Heart right ventricle (tissue), 16 donors: Measurements from ENCODE around the gene GPR107. TPM values are rescaled to one million over a fixed set of nuclear protein-coding genes. Genes with fewer than 3 reads are reported as not detected.
"Not testable (repeated sequence)": the region's sequence is repeated elsewhere in the genome, so short reads cannot be mapped to it uniquely, and the experiment has no call there.

Experiments used
- ATAC-seq, 8 donors: fragments of 200-7000 bp; cut with Tn5 transposase; one replicate each; pipeline ENCODE4 v1.9.1; 2020; ENCODE audit warnings: mild to moderate bottlenecking in 8 of 8, moderate library complexity in 8 of 8, moderate number of reproducible peaks in 1 of 8
- DNase-seq, 2 donors: peaks; one replicate each; pipeline ENCODE4 v3.0.0-alpha.2; 2020
- H3K27ac ChIP-seq, 10 donors: fragments of 200-600 bp; sonication (generic) in 2 of 10; one replicate each; pipeline versions ENCODE4 v1.5.0 to v1.8.0; 2020 to 2022; ENCODE audit warnings: mild to moderate bottlenecking in 3 of 10
- H3K27me3 ChIP-seq, 7 donors: fragments of 200-600 bp; one replicate each; pipeline ENCODE4 v1.8.0; 2021 to 2022; ENCODE audit warnings: mild to moderate bottlenecking in 2 of 7
- H3K36me3 ChIP-seq, 9 donors: fragments of 200-600 bp; sonication (generic) in 1 of 9; one replicate each; pipeline versions ENCODE4 v1.5.0 to v1.8.0; 2020 to 2022; ENCODE audit warnings: mild to moderate bottlenecking in 2 of 9
- H3K4me1 ChIP-seq, 9 donors: fragments of 200-600 bp; sonication (generic) in 1 of 9; one replicate each; pipeline versions ENCODE4 v1.5.0 to v1.8.0; 2020 to 2022; ENCODE audit warnings: mild to moderate bottlenecking in 4 of 9
- H3K4me3 ChIP-seq, 10 donors: fragments of 200-600 bp; sonication (generic) in 2 of 10; one replicate each; pipeline versions ENCODE4 v1.5.0 to v1.8.0; 2020 to 2022; ENCODE audit warnings: mild to moderate bottlenecking in 7 of 10, moderate library complexity in 2 of 10
- H3K9me3 ChIP-seq, 11 donors: fragments of 200-600 bp in 10 of 11; sonication (generic) in 2 of 11; one replicate each; pipeline versions ENCODE4 v1.5.0 to v1.8.0; 2013 to 2022; ENCODE audit warnings: mild to moderate bottlenecking in 2 of 11, control low read depth in 1 of 11, moderate library complexity in 1 of 11
- WGBS, 2 donors: extraction: QIAGEN DNeasy Blood & Tissue Kit; methylation state at CpG; one replicate each; pipeline ENCODE4 v1.1.7; 2013; ENCODE audit warnings: inconsistent platforms in 1 of 2; 5-methylcytosine and 5-hydroxymethylcytosine counted together
- intact Hi-C, 10 donors: fragments of 100-400 bp; cut with DNase I; formaldehyde crosslinking; loops; one replicate each; pipeline versions ENCODE4 v1.11.1 to v1.14.2; 2022
- long read RNA-seq, 3 donors: library from polyadenylated mRNA; unstranded; transcript quantifications; one replicate each; pipeline ENCODE4 v2.0.0, GENCODE V29; 2020 to 2021
- polyA plus RNA-seq, 2 donors: library from polyadenylated mRNA; stranded (reverse); fragments of 200-250 nt; gene quantifications; one replicate each; pipeline ENCODE4 v1.2.3, GENCODE V29; 2013
- total RNA-seq, 10 donors: library from RNA; stranded (reverse); fragmentation: NEBNext Ultra II Directional in 3 of 10; extraction: Animal tissue kit (Norgen Biotek cat#: 25700) in 3 of 10; gene quantifications; one replicate each; pipeline versions ENCODE4 v1.2.1 to v1.2.4, GENCODE V29; 2021 to 2023
- TF ChIP-seq, protein P1 (sequence below), 9 donors: fragments of 200-600 bp; sonication (generic) in 2 of 9; IDR thresholded peaks; one replicate each; pipeline versions ENCODE4 v1.5.0 to v1.8.0; 2021 to 2022; ENCODE audit warnings: antibody characterized with exemption in 9 of 9, mild to moderate bottlenecking in 5 of 9, moderate library complexity in 1 of 9
- donor health status: Arrhythmogenic right ventricular cardiomyopathy.
- donor health status: ischemic (EF 13 %, LVEDD 7.1; RV severe dilation, severe dysfunction).
- donor health status: healthy with polysubstance abuse.
- donor health status: DM: no; HTN: yes; CAD: no.
- donor health status: DM: no; HTN: no; CAD: no.
- donor health status: ischemic (EF 25% LVEDD 6.9; RV normal size, moderate dysfunction).
- donor health status: ischemic (EF 25% LVEDD 5.7; RV mildly dilated, moderate dysfunction).
- donor health status: healthy.
- donor health status: DM: yes; HTN: yes; CAD: no.
- donor health status: Ischemic cardiomyopathy.
- donor health status: ischemic (EF 35%, LVEDD 5.7; RV mildly dilated, moderate dysfunction).
- donor health status: nonischemic (EF 11% LVEDD 7.7; RV severe dilation, severe dysfunction).
- donor health status: DM: yes; HTN: yes; CAD: no.
- donor health status: PGD.
- donor health status: ischemic (EF 29% LVEDD 5.4; RV normal size, mild dysfunction).
- donor health status: nonischemic (EF 23%, LVEDD 6.1; RV moderate dilation, normal function).

The GPR107 gene
- 10 to 100 TPM; 19.9 to 35.6 (median 24.2) TPM for total RNA-seq
- 10 to 100 TPM in 1 of 2 donors, 1 to 10 TPM in 1; 6.7 to 12.2 TPM for polyA plus RNA-seq
- long read RNA-seq, donor 1, full-length matches to known transcripts, result 1 of 13 reads
- long read RNA-seq, donor 1, partial matches to known transcripts, result 7 of 13 reads
- long read RNA-seq, donor 1, other reads (novel, unspliced or antisense), result 5 of 13 reads
- long read RNA-seq, donor 2, partial matches to known transcripts, result 2 of 11 reads
- long read RNA-seq, donor 2, other reads (novel, unspliced or antisense), result 9 of 11 reads
- long read RNA-seq, donor 3, full-length matches to known transcripts, result 4 of 13 reads
- long read RNA-seq, donor 3, partial matches to known transcripts, result 3 of 13 reads
- long read RNA-seq, donor 3, other reads (novel, unspliced or antisense), result 6 of 13 reads

DNA sequence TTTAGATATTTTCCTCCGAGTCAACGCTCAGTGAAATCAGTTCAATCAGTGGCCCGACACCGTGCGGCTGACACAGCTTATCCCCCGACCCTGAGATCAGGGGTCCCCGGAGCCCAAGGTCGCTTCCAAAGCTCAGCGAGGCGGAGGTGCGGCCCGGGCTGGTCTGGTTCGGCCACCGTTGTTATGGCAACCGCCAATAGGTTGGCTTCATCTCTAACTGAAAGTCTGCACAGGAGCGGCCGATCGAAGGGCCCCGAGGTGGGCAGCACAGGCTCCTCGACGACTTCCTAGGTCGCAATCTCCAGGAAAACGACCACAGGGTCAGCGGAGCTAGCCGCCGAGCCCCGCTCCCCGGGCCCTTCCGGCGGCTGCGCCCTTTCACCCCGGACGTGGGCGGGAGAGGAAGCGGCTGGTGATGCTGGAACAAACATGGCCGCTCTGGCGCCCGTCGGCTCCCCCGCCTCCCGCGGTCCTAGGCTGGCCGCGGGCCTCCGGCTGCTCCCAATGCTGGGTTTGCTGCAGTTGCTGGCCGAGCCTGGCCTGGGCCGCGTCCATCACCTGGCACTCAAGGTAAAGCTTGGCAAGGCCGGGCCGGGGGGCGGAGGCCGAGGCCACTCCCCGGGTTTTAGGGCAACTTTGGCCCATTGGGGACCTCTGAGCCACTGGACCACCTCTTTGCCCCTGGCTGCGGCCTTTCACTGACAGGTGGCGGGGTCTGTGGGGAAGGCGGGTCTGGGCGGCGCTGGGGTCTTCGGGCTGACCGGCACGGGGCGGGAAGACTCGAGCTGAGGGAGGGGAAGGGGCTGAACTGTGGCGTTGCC is at the start of gene GPR107:
Gene GPR107 (plus strand): TSS at position 403 of the 821 bp plus-strand sequence. CDS start 27 bp downstream, at position 430.
- peak; percentile 83 for DNase-seq
- no peaks in the 10 kb centered on the region for H3K9me3 ChIP-seq
- TF ChIP-seq, protein P1, sequence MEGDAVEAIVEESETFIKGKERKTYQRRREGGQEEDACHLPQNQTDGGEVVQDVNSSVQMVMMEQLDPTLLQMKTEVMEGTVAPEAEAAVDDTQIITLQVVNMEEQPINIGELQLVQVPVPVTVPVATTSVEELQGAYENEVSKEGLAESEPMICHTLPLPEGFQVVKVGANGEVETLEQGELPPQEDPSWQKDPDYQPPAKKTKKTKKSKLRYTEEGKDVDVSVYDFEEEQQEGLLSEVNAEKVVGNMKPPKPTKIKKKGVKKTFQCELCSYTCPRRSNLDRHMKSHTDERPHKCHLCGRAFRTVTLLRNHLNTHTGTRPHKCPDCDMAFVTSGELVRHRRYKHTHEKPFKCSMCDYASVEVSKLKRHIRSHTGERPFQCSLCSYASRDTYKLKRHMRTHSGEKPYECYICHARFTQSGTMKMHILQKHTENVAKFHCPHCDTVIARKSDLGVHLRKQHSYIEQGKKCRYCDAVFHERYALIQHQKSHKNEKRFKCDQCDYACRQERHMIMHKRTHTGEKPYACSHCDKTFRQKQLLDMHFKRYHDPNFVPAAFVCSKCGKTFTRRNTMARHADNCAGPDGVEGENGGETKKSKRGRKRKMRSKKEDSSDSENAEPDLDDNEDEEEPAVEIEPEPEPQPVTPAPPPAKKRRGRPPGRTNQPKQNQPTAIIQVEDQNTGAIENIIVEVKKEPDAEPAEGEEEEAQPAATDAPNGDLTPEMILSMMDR (IDR thresholded peaks at IDR 0.05), result no peak
- peaks cover 6 to 42% (median 30%) of the 10 kb centered on the region in 9 donors for H3K4me1 ChIP-seq
- H3K36me3 ChIP-seq, result peaks cover 0 to 15% (median 0%) of the 10 kb centered on the region in 9 donors
- peak; percentile 97 to 99 (median 98) for ATAC-seq
- 0 to 1% methylated on average over 60 to 64 of the region's 64 CpGs for WGBS, 2 donors
- peak within 1 kb of the TSS; percentile 64 to 100 (median 96) for H3K4me3 ChIP-seq
- peak within 1 kb of the TSS; percentile 53 to 99 (median 86) for H3K27ac ChIP-seq
- H3K27me3 ChIP-seq, result no peaks in the 10 kb centered on the region
- intact Hi-C loops, result loop anchor here in 2 of 10 donors (5.0 to 10.0 kb wide), 2 partner anchors 166 to 169 kb away; no protein-coding TSS in a partner anchor

DNA sequence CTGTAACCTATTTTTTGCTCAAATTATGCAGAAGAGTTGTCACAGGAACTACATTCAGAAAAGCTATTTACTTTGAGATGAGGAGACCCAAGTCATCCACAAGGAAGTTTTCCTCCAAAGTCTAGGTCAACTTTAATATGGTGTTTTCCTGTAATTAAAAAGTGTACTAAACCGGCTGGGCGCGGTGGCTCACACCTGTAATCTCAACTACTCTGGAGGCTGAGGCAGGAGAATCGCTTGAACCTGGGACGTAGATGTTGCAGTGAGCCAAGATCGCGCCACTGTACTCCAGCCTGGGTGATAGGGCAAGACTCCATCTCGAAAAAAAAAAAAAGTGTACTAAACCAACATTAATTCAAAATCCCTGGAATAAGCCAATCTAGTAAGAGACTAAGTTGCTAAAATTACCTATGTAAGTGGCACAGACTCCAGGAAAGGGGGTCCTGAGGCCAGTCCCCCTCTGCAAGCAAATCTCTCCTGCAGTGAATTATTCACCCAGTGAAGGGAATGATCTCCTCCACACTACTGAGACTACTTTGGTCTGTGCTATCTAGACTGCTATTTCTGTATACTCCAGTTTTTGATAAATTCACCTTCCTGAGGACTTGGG is 49.7 kb upstream of the GPR107 start:
- no peak overlapping the region for H3K27ac ChIP-seq
- H3K4me1 ChIP-seq, result peaks cover 0 to 23% (median 0%) of the 10 kb centered on the region in 9 donors
- no peak overlapping the region for H3K4me3 ChIP-seq
- ATAC-seq (no peak), DNase-seq (no peak)
- peaks cover 0 to 10% (median 0%) of the 10 kb centered on the region in 9 donors for H3K36me3 ChIP-seq
- WGBS, 2 donors, result 84 to 96% methylated on average over 8 of the region's 8 CpGs
- H3K9me3 ChIP-seq, result no peaks in the 10 kb centered on the region
- TF ChIP-seq, protein P1 (IDR thresholded peaks at IDR 0.05), result no peak
- H3K27me3 ChIP-seq, result no peaks in the 10 kb centered on the region
- intact Hi-C loops, result no loop called here

DNA sequence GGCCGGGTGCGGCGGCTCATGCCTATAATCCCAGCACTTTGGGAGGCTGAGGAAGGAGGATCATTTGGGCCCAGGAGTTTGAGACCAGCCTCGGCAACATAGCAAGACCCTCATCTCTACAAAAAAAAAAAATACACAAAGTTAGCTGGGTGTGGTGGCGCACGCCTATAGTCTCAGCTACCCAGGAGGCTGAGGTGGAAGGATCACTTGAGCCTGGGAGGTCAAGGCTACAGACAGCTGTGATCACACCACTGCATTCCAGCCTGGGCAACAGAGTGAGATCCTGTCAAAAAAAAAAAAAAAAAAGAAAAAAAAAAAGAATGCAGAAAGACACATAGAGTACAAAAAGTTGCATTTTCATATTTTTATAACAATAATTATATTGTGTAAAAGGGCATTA is 46.8 kb upstream of the GPR107 start:
- ATAC-seq, DNase-seq, H3K27ac ChIP-seq, H3K36me3 ChIP-seq, H3K4me3 ChIP-seq, intact Hi-C loops, H3K27me3 ChIP-seq, H3K9me3 ChIP-seq: not testable (repeated sequence)
- 96 to 97% methylated on average over 6 of the region's 6 CpGs for WGBS, 2 donors
- peaks cover 0 to 17% (median 0%) of the 10 kb centered on the region in 9 donors for H3K4me1 ChIP-seq

DNA sequence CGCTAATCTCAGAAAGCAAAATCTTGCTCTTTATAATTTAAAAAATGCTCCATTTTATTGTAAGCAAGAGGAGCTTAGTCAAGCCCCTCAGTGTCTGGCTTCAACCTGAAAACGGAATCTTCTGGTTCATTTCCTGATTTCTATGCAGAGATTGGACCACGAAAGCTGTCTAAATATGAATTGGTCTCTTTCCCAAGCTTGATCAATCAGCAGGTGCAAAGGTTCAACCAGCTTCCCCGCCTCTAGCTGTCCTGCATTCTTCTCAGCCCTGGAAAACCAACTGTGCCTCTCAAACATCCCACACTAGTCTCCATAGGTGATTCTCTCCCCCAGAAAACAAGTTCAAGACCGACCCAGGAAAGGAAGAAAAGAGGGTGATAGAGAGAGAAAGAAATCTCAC is 45.2 kb upstream of the GPR107 start:
- DNase-seq, result no peak
- H3K4me1 ChIP-seq, result peaks cover 0 to 20% (median 0%) of the 10 kb centered on the region in 9 donors
- intact Hi-C loops, result no loop called here
- H3K27ac ChIP-seq, result no peak overlapping the region
- 83 to 87% methylated on average over 5 of the region's 5 CpGs for WGBS, 2 donors
- TF ChIP-seq, protein P1 (IDR thresholded peaks at IDR 0.05), result no peak
- no peak overlapping the region for H3K4me3 ChIP-seq
- peaks cover 0 to 10% (median 0%) of the 10 kb centered on the region in 11 donors for H3K9me3 ChIP-seq
- H3K27me3 ChIP-seq, result no peaks in the 10 kb centered on the region
- H3K36me3 ChIP-seq, result no peaks in the 10 kb centered on the region
- no peak for ATAC-seq

DNA sequence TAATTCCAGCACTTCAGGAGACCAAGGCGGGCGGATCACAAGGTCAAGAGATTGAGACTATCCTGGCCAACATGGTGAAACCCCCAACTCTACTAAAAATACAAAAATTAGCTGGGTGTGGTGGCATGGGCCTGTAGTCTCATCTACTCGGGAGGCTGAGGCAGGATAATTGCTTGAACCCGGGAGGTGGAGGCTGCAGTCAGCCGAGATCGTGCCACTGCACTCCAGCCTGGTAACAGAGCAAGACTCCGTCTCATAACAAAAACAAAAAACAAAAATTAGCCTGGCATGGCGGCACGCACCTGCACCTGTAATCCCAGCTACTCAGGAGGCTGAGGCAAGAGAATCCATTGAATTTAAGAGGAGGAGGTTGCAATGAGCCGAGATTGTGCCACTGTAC is 44.2 kb upstream of the GPR107 start:
- 97 to 98% methylated on average over 10 of the region's 10 CpGs for WGBS, 2 donors
- Histone ChIP-seq H3K4me1 (peaks cover 0 to 15% (median 0%) of the 10 kb centered on the region in 9 donors), H3K9me3 (peaks cover 0 to 10% (median 0%) of the 10 kb centered on the region in 11 donors)
- H3K27me3 ChIP-seq, H3K36me3 ChIP-seq, H3K27ac ChIP-seq, H3K4me3 ChIP-seq, ATAC-seq, DNase-seq, intact Hi-C loops: not testable (repeated sequence)
